Left colon (tissue), 2 donors: ENCODE results near the gene SPRR2E. TPM values are rescaled to one million over a fixed set of nuclear protein-coding genes. Genes with fewer than 3 reads are reported as not detected.
"Not testable (repeated sequence)": the region's sequence is repeated elsewhere in the genome, so short reads cannot be mapped to it uniquely, and the experiment has no call there.

Experiments
- ATAC-seq: fragments of 200-7000 bp; cut with Tn5 transposase; one replicate; pipeline ENCODE4 v1.9.1; 2020; ENCODE audit warnings: mild to moderate bottlenecking, moderate library complexity
- DNase-seq, 2 donors: peaks; one replicate each; pipeline ENCODE4 v3.0.0-alpha.2; 2020
- intact Hi-C, 2 donors: fragments of 100-400 bp; cut with DNase I in 1 of 2; cut with micrococcal nuclease in 1 of 2; formaldehyde crosslinking; loops; one replicate each; pipeline versions ENCODE4 v1.11.2 to v1.14.0; 2022; cut with DNase I, micrococcal nuclease
- long read RNA-seq: library from polyadenylated mRNA; unstranded; transcript quantifications from one replicate; pipeline ENCODE4 v2.0.0, GENCODE V29; 2021
- total RNA-seq, 2 donors: library from RNA; stranded (reverse); fragmentation: NEBNext Ultra II Directional; extraction: Animal tissue kit (Norgen Biotek cat#: 25700); gene quantifications; one replicate each; pipeline ENCODE4 v1.2.1, GENCODE V29; 2021
- donor health status: DM: no; HTN: no; CAD: no.
- donor health status: DM: yes; HTN: yes; CAD: no.

Gene SPRR2E
- total RNA-seq = not detected
- long read RNA-seq = 0 reads

DNA sequence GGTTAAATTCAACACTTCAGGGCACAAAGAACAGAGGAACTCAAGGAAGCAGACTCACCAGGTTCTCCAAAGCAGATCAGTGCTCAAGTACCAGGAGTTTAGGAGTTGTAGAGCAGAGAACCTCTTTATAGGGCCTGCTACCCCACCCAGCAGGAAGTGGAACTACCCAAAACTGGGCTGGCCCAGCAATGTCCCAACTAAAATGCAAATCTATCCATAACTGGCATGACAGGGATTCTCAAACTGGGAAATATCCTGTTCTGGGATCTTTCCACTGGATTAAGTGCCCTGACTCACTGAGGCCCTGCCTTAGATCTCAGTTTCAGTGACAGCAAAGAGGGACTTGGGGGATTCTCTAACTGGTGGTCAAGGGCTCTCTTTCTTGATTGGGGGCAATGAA is at the start of gene SPRR2E:
Gene SPRR2E, minus strand, starts transcription at position 101 of the 400 bp plus-strand sequence. CDS start 775 bp downstream, outside the sequence.
- DNase-seq (no peak), ATAC-seq (no peak)
- intact Hi-C loops = no loop called here

DNA sequence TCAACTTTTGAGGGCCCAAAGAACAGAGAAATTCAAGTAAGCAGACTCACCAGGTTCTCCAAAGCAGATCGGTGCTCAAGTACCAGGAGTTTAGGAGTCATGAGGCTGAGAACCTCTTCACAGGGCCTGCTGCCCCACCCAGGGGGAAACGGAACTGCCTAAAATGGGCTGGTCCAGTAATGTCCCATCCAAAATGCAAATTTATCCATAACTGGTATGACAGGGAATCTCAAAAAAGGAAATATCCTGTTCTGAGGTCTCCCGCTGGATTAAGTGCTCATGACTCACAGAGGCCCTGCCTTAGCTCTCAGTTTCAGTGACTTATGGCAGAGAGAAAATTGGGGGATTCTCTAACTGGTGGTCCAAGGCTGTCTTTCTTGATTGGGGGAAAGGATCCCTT is 47.1 kb upstream of the SPRR2E start:
- intact Hi-C loops = no loop called here
- no peak for ATAC-seq
- DNase-seq = no peak

DNA sequence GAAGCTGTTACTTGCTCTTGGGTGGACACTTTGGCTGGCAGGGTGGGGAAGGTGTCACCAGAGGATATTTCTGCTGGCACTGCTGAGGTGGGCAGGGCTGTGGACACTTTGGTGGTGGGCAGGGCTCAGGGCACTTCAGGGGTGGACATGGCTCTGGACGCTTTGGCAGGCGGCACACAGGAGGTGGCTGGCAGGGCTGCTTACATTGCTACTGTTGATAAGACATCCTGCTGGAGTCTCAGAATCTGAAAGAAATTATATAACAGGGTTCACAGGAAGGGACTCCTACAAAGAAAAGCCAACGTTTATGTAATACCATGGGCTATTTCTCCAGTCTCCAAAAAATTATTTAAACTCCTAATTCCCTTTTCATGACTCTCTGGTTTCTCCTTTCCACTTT is 46.2 kb upstream of the SPRR2E start:
- intact Hi-C loops = no loop called here
- DNase-seq (no peak), ATAC-seq (no peak)

DNA sequence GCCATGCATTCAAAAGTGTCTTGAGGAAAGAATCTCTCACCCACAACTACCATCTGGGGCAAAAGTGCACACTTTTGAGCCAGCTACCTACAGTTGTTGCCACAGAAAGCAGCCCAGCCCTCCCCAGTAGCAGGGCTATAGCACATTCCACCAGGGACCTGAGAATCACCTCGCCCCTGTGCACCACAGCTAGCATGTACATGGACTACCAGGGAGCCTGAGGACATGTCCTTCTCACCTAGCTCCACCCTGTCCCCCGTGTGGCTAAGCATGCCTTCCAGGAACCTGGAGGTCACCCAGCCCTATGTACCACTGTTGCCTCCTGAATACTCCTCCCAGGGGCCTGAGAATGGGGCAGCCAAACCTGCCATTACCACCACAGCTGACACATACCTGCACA is 39.4 kb upstream of the SPRR2E start:
- intact Hi-C loops = no loop called here
- no peak for ATAC-seq

DNA sequence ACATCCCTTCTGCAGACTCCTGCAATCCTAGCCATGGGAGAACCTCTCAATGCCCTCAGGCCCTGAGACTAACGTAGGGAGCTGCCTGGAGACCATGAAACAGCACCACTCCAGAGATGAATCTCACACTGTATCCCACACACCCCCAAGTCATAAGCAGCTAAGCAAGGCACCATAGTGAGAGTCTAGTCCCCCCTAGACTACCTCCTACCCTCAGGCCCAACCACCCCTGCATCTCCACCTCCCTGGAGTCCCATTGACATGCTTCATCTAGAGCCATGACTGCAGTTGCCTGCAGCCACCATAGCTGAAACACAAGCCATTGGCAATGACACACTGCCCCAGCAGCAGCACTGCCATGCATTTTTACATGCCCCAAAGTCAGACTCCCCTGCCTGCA is 38.9 kb upstream of the SPRR2E start:
- no peak for ATAC-seq
- intact Hi-C loops = no loop called here
- DNase-seq = no peak

More for the DNA sequence above, 39.4 kb upstream of the SPRR2E start:
- no peak for DNase-seq

DNA sequence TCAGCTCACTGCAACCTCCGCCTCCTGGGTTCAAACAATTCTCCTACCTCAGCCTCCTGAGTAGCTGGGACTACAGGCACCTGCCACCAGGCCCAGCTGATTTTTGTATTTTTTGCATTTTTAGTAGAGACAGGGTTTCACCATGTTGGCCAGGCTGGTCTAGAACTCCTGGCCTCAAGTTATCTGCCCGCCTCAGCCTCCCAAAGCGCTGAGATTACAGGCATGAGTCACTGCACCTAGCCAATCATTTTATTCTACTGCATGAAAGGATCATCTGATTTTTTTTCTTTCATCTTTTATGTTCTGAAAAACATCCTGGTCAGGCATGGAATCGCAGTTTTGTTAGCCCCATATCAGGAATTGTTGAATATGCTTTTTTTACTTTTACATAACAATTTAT is 34.4 kb upstream of the SPRR2E start:
- intact Hi-C loops, ATAC-seq: not testable (repeated sequence)

DNA sequence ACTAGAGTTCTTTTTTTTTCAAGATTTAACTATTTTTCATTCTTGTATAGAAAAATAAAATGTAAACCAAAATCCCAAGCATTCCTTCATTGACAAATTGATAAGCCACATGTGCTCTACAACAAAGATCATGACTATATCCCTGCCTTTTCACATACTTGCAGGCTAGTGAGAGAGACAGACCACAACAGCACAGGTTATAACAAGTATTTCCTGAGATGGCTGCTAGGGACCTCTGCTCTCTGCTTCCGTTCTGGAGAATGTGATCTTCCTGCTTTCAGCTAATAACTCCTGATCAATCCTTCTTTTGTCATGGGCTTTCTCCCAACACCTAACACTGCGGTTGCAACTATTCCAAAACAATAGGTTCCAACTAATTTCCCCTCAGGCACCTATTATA is 33.0 kb upstream of the SPRR2E start:
- intact Hi-C loops = no loop called here
- ATAC-seq = no peak

More for the DNA sequence above, 34.4 kb upstream of the SPRR2E start:
- not testable (repeated sequence) for DNase-seq

DNA sequence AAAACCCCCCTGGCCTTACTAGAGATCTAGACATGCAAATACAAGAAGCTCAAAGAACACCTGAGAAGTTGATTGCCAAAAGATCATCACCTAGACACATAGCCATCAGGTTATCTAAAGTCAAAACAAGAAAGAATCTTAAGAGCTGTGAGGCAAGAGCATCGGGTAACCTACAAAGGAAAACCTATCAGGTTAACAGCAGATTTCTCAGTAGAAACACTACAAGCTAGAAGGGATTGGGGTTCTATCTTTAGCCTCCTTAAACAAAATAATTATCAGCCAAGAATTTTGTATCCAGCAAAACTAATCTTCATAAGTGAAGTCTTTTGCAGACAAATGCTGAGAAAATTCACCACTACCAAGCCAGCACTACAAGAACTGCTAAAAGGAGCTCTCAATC is 31.2 kb upstream of the SPRR2E start:
- ATAC-seq = no peak
- intact Hi-C loops = no loop called here
- no peak for DNase-seq

More for the DNA sequence above, 33.0 kb upstream of the SPRR2E start:
- no peak for DNase-seq

DNA sequence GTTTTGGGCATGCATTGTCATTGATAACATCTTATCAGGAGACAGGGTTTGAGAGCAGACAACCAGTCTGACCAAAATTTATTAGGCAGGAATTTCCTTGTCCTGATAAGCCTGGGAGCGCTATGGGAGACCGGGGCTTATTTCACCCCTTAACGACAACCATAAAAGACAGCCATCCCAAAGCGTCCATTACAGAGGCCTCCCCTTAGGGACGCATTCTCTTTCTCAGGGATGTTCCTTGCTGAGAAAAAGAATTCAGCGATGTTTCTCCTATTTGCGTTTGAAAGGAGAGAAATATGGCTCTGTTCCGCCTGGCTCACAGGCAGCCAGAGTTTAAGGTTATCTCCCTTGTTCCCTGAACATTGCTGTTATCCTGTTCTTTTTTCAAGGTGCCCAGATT is 29.5 kb upstream of the SPRR2E start:
- intact Hi-C loops, DNase-seq, ATAC-seq: not testable (repeated sequence)

DNA sequence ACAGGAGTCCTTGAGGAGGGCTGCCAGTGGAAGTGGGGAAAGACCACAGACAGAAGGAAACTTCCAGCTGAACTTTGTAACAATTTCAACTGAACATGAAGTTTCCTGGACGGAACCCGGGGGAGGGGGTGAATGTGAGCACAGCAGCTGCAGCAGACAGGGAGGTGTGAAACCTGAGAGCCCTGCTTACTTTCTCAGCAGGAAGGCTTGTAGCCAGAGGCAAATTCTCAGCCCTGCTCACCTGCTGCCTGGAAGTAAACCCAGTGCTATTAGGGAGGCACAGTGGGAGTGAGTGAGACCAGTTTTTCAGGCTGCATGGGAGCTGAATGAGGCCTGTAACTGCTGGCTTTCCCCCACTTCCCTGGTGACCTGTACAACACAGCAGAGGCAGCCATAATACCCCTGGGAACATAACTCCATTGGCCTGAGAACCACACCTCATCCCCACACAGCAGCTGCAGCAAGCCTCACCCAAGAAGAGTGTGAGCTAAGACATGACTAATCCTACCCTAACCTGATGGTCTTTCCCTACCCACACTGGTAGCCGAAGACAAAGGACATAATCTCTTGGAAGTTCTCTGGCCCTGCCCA is 28.6 kb upstream of the SPRR2E start:
- intact Hi-C loops = no loop called here
- ATAC-seq (no peak), DNase-seq (no peak)

DNA sequence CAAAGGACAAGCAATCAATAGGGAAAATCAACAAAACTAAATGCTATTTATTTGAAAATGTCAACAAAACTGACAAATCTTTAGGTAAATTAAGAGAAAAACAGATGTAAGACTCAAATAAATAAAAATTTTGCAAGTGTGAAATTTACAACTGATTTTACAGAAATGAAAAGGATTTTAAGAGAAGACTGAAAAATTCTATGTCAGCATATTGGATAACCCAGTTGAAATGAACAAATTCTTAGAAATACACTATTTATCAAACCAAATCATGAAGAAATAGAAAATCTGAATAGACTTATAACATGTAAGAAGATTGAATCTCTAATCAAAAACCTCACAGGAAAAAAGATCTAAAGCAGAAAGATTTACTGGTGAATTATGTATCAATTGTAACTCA is 26.6 kb upstream of the SPRR2E start:
- DNase-seq (no peak), ATAC-seq (no peak)
- intact Hi-C loops = no loop called here

DNA sequence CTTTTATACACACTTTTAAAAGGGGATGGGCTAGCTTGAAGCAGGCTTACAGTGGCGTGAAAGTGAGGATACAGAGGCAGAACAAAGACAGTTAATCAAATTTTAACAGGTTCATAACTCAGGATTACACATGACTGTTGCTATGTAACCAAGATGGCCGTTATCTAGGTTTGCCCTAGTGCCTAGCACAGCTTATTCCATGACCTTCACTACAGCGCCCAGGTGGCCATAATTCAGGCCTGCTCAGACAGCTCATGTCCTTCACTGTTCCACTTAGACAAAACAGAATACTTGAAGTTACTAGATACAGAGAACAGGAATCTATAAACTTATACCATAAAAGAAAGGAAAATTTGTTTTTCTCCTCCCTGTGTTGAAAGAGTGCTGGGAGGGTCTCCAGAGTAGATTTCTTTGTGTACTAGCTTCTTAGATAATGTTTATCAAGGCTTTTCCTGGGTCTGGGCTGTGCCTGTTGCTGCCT is 25.2 kb upstream of the SPRR2E start:
- intact Hi-C loops = no loop called here
- no peak for ATAC-seq
- DNase-seq = no peak

DNA sequence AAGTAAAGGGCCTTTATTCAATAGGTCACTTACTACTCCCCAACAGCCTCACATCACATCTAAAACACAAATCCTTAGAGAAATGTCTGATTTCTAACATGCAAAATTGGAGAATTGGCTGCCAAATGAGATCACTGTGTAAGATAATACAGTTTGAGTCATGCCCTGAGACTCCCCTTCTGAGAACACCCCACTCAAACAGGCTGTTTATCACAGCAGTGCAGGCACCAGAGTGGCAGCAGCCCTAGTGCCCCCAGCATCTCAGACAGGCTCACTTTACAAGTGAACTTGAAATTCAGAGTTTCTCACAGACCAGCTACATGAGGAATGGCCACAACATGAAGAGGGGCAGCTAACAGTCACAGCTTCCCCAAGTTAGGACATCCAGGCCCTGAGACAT is 20.9 kb upstream of the SPRR2E start:
- ATAC-seq, intact Hi-C loops, DNase-seq: not testable (repeated sequence)

DNA sequence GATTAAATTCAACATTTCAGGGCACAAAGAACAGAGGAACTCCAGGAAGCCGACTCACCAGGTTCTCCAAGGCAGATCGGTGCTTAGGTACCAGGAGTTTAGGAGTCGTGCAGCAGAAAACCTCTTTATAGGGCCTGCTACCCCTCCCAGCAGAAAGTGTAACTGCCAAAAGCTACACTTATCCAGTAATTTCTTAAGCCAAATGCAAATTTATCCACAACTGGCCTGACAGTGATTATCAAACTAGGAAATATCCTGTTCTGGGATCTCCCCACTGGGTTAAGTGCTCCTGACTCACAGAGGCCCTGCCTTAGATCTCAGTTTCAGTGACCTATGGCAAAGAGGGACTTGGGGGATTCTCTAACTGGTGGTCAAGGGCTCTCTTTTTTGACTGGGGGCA is 19.1 kb upstream of the SPRR2E start, which contains the start of gene SPRR2F:
Gene SPRR2F, minus strand, starts transcription at position 101 of the 400 bp plus-strand sequence. CDS start 783 bp downstream, outside the sequence.
- no peak for ATAC-seq

DNA sequence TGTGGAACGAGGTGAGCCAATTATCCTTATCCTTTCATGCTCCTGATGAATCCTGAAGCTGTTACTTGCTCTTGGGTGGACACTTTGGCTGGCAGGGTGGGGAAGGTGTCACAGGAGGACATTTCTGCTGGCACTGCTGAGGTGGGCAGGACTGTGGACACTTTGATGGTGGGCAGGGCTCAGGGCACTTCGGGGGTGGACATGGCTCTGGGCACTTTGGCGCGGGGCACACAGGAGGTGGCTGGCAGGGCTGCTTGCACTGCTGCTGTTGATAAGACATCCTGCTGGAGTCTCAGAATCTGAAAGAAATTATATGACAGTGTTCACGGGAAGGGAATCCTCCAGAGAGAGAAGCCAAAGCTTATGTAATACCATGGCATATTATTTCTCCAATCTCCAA is 18.1 kb upstream of the SPRR2E start:
- DNase-seq, intact Hi-C loops, ATAC-seq: not testable (repeated sequence)

More for the DNA sequence above, 19.1 kb upstream of the SPRR2E start, which contains the start of gene SPRR2F:
- no peak for DNase-seq
- intact Hi-C loops = no loop called here

DNA sequence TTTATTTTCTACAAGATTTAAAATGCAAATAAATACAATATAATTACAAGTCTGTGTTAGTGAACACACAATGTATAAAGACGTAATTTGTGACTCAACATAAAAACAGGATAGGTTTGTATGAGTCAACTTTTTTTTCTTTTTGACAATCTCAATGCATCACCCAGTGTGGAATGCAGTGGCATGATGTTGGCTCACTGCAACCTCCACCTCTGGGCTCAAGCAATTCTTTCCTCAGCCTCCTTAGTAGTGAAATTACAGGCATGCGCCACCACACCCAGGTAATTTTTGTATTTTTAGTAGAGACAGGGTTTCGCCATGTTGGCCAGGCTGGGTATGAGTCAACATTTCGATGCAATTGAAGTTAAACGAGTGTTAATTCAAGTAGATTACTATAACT is 5.9 kb upstream of the SPRR2E start:
- intact Hi-C loops = no loop called here

DNA sequence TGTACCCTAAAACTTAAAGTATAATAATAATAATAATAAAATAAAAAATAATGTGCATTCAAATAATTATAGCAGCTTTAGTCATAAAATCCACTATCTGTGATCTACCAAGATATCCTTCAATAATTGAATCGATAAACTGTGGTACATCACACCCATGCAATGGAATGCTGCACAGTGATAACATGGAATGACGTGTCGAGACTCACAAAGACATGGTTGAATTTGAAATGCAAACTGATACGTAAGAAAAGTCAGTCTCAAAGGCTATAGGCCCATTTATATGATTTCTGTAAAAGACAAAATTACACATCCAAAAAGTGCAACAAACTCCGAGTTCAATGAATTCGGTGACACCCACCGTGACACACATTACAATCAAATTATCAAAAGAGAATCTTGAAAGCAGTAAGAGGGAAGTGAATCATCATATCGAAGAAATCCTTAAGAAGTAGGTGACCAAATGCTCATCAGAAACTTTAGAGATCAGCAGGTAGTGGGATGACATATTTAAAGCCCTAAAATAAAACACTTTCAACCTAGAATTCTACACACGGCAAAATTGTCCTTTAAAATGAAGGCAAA is 5.2 kb upstream of the SPRR2E start:
- DNase-seq (no peak), ATAC-seq (no peak)
- intact Hi-C loops = no loop called here

More for the DNA sequence above, 5.9 kb upstream of the SPRR2E start:
- no peak for DNase-seq
- ATAC-seq = no peak

DNA sequence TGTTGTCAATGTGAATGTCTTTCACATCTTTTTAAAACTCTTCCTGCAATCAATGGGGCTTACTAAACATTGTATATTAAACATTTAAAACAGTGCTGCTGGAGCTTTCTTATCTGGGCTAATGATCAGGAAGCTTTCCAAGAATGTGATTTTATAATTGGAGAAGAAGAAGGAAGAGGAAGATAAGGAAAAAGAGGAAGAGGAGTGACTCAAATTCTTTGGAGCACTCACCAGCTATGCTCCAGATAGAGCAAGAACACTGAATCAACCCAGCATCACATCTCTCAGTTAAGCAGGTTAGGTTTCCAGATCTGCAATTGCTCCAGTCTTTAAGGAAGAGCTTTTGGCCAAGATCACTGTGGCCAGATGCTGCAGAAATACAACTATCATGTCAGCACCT is 1.4 kb upstream of the SPRR2E start:
- intact Hi-C loops = no loop called here
- ATAC-seq = no peak

DNA sequence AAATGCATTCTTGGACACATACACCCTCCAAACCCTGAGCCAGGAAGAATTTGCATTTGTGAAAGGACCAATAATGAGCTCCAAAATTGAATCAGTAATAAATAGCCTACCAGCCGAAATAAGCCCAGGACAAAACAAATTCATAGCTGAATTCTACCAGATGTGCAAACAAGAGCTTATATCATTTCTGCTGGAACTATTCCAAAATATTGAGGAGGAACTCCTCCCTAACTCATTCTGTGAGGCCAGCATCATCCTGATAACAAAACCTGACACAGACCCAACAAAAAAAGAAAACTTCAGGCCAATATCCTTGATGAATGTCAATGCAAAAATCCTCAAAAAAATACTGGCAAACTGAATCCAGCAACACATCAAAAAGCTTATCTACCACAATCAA is 6.7 kb downstream of the SPRR2E start:
- intact Hi-C loops = no loop called here
- no peak for DNase-seq
- ATAC-seq = no peak

More for the DNA sequence above, 1.4 kb upstream of the SPRR2E start:
- DNase-seq = no peak

DNA sequence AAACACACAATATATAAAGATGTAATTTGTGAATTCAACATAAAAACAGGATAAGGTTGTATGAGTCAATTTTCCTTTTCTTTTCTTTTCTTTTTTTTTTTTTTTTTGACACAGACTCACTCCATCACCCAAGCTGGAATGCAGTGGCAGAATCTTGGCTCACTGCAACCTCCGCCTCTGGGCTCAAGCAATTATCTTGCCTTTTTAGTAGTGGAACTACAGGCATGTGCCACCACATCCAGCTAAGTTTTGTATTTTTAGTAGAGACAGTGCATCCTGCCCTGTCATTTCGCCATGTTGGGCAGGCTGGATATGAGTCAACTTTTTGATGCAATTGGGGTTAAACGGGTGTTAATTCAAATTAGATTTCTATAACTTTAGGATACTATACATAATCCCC is 12.6 kb downstream of the SPRR2E start:
- no peak for DNase-seq
- intact Hi-C loops = no loop called here
- no peak for ATAC-seq
